ENCODE data around the gene PHF2.

The PHF2 gene

DNA sequence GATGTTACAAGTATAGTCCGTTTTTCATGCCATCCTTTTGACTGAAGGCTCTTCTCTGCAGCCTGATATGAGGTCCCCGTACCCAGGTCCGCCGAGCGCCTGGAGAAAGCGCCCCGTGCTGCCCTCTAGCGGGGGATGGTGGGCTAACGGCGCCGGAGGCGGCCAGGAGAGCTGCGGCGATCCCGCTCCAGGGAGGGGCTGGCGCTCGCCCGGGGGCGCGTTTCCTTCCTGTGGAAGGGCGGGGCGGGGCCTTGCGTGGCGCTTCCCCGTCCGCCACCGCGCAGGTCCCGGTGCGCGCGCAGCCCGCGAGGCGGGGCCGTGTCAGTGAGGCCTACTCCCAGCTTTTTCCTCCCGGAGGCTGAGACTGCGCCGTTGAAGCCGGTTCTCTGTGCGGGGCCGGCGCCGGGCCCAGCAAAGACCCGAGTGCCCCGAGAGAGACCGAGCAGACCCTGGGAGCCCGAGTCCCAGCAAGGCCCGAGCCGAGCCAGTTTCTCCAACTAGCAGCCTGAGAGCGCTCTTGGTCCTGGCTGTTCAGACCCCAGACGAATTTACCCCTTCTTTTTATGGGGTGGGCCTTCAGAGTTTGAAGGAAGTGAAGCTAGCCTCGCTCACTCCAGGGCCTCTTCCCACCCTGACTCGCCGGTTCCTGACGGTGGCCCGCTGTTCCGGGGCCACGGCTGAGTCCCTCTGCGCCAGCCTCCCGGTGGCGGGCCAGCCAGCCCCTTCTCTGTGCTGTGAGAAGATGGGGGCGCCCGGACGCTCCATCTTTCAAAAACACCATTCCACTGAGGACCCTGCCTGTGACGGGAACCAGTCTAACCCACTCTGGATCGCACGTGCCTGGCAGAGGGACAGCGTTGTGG, 9.7 kb upstream of the PHF2 start:
- peak; percentile 94 to 100 (median 99) for DNase-seq
- intact Hi-C loops (cut with DNase I) = loop anchor here (2.0 to 10.0 kb wide), 2 partner anchors 114 to 412 kb away; partner anchors contain the start of gene FAM120AOS

DNA sequence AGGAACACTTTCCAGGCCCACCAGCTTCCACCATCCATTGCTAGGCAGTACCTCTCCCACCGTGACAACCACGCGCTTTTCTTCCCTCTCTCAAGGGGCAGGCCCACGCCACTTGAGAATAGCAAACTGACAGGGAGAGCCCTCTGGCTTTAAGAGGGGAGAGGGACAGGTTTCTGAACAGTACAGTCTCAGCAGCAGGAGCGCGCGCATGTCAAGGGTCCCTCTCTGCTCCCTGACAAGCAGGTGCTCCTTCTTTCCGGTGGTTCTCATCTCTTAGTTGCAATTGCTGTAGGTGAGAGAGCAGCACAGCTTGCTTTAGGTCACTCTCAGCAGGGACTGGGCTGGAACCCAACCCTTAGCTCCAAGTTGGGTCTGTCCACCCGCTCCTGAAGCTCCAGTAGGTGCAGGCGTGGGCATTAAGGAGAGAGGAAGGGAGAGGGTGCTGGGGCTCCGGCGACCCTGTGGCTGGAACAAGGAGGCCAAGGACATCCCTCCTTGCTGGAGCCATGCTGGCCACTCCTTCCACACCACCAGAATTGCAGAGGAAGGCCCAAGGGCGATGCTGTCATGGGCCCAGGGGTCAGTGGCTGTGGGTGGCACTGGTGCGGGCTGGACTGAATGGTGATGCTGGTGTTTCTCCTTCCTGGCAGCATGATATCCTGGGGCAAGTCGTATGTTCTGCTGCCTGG, 9.0 kb upstream of the PHF2 start:
- DNase-seq = peak in 15 of 42 donors; percentile 19 to 70 (median 45)
- intact Hi-C loops (cut with DNase I) = loop anchor here (2.0 to 10.0 kb wide), 2 partner anchors 115 to 413 kb away; partner anchors contain the start of gene FAM120AOS

DNA sequence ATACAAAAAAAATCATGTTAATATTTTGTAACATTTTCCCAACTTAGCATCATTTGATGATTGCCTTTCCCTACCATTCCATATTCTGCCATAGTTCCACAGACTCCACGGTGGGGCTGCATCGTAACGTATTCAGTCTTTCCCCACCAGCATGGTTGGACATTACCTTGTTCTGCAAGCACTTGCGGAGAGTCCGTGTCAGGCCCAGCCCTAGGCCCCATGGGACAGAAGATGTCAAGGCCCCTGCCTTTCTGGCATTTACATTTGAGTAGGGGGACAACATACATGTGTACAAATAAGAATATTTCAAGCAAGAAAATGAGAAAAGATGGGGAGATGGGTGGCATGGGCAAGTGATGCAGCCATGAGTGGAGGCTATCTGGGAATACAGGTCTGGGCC, 8.2 kb upstream of the PHF2 start:
- DNase-seq = no peak
- intact Hi-C loops (cut with DNase I) = loop anchor here (10.0 kb wide), 1 partner anchor 413 kb away; no protein-coding TSS in a partner anchor

DNA sequence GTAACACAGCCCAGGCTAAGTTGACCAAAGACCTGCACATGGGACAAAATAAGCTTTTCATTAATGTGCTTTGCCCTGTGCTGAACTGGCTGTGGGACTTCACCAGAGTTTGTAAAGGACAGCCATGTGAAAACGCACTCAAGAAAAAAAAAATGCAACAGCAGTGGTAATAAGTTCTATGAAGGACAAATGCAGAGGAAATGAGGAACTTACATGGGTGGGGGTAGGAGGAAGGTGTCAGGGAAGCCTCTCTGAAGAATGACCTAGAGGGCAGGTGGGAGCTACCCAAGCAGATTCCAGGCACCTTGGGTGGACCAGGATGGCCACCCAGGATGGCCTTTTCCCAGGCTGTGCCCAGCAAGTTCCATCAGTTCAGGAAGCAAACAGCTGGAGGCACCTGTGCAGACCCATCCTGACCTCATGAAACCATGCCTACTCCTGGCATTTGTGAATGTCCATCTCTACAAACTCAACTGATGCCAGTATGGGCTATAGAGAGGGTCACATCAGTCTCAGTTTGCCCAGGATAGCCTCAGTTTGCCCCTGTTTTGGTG, 6.7 kb upstream of the PHF2 start:
- intact Hi-C loops (cut with DNase I) = loop anchor here (10.0 kb wide), 1 partner anchor 415 kb away; no protein-coding TSS in a partner anchor

DNA sequence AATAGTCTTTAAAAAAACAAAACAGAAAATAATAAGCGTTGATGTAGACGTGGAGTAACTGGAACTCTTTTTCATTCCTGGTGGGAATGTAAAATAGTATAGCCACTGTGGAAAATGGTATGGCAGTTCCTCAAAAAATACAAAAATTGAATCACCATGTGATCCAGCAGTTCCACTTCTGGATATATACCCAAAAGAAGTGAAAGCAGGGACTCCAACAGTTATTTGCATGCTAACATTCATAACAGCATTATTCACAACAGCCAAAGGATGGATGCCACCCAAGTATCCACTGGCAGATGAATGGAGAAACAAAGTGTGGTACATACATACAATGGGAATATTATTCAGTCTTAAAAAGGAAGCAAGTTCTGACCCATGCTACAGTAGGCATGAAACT, 4.2 kb upstream of the PHF2 start:
- intact Hi-C loops (cut with DNase I) = no loop called here
- DNase-seq = no peak

More for the DNA sequence above, 6.7 kb upstream of the PHF2 start:
- no peak for DNase-seq

DNA sequence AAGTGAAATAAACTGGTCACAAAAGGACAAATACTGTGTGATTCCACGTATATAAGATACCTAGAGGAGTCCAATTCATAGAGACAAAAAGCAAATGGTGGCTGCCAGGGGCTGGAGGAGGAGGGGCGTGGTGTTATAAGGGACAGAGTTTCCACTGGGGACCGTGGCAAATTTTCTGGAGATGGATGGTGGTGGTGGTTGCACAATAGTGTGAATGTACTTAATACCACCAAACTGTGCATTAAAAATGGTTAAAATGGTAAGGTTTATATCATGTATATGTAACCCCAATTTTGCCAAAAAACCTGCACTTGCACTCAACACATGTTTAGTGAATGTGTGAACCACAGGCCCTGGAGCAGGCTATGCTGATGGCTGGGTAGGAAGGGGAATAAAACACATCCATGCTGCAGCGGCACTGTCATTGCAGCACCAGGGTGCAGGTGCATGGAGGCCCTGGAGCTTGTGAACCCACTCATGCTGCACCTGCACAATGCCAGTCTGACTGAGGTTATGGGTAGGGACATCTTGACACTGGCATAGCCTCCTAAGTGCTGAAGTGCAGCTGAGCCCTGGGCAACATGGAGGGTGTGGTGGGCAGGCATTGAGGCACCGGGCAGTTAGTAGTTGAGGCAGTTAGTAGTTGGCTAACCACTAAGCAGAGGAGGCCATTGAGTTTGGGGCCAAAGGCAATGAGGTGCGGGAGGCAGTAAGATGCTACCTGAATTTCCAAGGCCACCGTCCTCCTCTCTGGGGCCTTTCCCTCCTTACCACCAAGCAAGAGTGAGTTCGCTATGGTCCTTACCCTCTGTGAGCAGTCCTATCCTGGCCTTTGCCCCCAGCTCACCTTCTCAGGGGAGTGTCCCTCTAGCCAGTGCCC, 3.5 kb upstream of the PHF2 start:
- DNase-seq = peak in 1 of 42 donors; percentile 9
- intact Hi-C loops (cut with DNase I) = no loop called here

DNA sequence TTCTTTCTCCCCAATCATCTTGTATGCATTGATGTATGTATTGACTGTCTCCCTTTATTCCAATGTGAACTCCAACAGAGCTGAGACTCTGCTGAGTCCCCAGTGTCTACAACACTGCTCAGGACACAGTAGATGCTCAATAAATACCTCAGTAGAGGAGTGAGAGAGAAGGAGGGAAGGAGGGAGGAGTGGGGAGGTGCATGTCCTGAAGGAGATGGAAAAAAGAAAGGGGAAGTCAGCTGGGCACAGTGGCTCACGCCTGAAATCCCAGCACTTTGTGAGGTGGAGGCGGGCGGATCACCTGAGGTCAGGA, 2.9 kb upstream of the PHF2 start:
- no peak for DNase-seq
- intact Hi-C loops (cut with DNase I) = no loop called here

DNA sequence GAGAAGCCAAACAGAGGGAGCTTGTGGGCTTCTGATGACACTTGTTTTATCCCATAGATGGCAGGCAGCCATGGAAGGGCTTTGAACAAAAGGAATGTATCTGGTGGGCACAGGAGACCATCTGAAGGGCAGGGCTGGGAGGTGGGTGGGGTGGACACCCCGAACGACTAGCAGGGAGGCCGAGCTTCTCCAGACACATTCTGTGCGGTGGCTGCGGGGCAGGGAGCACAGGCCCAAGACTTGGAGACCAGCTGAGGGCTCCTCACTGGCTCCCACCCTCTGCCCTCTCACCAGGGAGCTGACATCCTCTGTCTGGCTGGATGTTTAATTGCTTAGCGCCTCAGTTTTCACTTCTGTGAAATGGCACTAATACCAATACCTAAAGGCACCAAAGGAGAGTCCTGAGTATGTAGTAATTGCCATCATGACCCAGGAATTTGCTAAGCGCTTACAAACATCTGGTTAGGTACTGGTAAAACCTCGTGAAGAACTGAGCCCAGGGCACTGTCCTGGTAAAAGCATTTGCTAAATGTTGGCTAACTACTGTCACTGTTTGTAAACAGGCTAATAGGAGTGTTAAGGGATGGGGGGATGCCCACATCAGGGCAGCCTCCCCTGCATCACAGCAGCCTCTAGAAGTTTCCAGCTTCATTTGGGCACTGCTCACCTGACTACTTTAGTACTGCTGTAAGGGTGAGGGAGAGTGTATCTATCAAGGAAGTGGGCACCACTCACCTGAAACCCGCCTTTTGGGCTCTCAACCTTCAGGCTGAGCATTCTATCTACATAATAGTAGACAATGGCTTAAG, 2.1 kb upstream of the PHF2 start:
- peak in 4 of 42 donors; percentile 14 to 39 (median 27) for DNase-seq
- intact Hi-C loops (cut with DNase I) = no loop called here

DNA sequence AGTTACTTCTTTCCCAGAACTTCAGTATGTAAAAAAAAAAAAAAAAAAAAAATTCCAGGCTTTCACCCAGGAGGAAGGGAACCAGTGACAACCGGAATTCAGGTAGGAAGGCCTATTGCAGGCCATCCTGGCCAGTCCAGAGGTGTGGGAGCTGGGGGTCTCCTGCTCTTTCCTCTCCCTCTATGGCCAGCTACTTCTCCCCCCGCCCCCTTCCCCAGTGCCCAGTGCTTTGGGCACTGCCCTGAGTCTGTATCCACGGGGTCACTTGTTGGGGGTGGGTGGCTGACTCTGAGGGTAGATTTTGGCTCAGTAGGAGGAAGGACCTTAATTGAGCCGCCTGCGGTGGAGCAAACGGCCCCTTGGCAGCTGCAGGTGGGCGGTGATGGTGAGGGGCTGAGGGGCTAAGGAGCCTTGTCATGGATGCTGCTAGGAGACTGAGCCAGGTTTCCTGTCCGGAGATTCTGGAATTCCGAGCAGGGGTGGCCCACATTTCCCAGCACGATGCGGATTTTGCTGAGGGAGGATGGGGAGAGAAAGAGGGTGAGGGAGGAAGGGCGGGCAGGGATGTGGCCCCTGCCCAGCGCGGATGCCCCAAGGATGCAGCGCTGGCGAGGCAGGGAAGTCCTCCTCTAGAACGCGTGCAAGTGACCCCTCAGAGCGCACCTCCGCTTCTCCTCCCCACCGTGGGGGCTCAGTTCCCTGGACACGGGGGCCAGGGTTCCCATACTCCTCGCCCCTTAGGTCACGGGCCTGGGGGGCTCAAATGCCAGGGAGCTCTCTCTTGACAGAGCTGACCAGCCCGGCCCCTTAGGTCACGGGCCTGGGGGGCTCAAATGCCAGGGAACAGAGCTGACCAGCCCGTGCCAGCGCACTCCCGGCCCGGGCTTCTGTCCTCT, 1.2 kb upstream of the PHF2 start:
- peak in 4 of 42 donors; percentile 13 to 43 (median 23) for DNase-seq
- intact Hi-C loops (cut with DNase I) = no loop called here

DNA sequence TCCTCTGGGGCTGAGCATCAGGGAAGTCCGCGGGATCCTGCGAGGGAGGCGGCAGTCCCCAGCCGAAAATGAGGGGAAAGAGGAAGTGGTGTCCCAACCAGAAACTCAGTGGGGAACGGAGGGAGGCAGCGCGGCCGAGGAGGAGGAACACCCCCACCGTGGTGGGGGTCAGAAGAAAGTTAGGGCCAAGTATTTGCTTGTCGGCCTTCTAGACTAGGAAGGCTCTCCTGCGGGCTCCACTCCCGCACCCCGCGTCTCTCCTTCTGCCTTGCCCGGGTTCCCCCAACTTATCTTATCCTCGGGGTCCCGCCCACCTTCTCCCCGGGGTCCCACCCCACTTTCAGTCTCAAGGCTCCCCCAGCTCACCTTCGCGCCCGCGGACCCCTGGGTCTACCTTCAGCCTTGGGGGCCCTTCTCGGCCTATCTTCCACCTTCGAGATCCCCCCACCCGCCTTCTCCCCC, 557 bp upstream of the PHF2 start:
- DNase-seq = peak in 28 of 42 donors; percentile 18 to 71 (median 48)
- intact Hi-C loops (cut with DNase I) = no loop called here

DNA sequence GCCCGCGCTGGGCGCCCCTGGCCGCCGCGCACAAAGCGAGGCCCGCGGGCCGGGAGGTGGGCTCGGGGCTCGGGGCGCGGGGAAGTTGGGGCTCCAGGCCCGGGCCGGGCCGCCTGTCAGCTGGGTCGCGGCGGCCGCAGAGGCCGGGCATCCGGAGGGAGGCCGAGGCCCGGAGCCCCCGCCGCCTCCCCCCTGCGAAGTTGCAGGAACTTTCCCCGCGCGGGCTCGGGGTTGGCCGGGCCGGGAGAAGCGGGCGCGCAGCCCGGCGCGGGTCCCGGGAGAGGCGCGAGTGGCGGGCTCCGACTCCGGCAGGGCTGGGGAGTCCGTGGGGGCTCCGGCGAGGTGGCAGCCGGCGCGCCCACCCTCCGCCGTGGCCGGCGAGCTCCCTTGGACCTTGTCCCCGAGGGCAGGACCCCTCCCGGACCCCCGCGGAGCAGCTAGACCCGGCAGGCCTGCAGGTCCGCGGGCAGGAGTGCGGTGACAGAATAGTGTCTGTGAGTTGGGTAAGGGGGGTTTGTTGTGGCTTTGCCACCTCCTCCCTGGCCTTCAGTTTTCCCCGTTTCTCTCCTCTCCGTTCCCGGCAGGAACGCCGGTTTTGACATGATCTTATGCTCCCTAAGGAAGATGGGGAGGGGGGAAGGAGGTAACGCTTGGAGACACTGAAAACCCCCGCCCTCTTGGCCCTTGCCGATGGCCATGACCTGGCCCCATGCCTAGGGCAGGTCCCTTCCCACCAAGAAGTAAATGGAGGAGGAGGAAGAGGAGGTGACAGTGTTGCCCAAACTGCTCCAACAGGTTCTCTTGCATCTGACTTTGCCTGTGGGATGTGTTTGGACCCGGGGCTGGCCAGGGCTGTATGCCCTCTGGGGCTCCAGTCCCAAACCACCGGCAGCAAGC, 942 bp downstream of the PHF2 start:
- DNase-seq = peak in 21 of 42 donors; percentile 8 to 69 (median 44)
- intact Hi-C loops (cut with DNase I) = no loop called here

DNA sequence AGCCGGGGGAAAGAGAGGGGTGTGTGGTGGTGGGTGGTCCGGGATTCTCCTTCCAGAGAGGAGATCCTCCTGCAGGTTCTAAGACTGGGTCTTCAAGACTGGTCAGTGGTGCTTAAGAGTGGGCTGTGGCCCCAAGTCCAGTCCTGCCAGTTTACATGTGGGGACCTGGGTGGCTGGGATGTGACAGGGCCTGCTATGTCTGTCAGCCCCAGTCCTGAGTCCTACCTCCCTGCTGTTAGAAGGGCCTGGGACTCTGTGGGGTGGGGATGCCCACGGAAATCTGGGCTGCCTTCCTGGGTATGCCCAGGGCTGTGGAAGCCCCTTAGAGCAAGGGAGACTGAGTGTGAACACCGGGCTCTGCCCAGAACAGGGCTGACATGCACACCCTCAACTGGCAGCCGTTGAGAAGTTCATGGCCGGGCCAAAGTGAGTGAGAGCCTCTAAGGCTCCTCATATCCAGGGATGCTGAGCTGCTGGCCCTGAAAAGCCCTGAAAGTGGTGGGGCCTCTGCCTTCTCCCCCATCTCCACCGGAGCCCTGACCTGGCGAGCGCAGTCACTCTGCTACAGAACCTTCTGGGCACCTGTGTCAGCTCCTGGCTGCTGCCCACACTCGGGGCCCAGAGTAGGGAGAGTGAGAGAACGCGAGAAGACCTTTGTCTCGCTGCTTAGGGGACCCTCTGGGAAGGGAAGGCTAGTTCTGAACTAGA, 1.7 kb downstream of the PHF2 start:
- DNase-seq = peak in 9 of 42 donors; percentile 7 to 45 (median 19)
- intact Hi-C loops (cut with DNase I) = no loop called here

DNA sequence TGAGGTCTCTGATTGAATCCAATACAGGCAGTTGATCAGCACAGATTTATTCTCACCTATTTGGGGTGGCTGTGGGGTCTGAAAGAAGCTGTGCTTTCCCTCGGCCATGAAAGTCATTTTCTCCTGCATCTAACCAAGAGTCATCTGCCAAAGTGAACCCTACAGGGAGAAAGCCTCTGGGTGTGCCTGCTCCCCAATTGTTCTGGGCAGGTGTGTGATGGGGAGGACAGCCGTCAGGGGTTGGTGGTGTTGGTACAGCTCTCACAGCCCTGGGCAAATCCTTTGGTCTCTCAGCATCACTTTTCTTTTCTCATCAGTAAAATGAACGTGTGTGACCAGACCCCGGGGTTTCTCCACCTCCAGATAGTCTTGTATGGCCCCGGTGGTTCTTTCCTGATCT, 2.5 kb downstream of the PHF2 start:
- peak in 9 of 42 donors; percentile 0 to 40 (median 6) for DNase-seq
- intact Hi-C loops (cut with DNase I) = no loop called here

DNA sequence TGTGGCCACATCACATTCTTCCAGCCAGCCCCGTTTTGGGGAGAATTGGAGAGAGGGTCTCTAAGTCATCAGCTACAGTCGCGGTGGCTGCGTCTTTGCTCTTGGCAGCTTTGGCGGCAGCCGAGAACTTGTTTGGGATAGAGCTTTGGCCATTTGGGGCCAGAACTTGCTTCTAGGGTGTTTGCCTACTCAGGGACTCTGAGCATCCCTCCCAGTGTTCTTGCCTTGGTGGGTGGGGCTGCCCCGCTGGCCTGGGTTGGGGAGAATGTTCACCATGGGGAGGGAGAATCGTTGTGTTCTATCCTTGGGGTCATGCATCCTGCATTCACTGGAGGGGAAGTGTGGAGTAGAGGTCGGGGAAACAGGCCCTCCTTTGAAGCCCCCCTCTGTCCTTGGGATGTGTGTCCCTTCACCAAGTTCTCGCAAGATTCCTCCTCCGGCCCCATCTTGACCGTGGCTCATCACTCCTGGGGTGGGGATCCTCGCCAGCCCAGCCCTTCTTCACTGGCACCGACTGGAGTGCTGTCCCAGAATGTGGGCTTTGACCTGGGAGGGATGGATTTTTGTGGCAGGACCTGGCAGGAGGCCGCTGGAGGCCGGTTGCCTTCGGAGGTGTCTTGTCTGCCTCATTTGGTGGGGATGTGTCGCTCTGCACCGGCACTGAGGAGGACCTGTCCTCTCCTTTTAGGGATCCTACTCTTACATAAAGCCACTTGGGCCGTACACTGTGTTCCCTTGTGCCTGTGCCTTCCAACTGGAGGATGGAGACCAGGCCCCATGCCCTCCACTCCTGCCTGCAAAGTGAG, 3.5 kb downstream of the PHF2 start:
- intact Hi-C loops (cut with DNase I) = no loop called here
- DNase-seq = peak in 10 of 42 donors; percentile 7 to 43 (median 16)

Data from head of caudate nucleus (tissue), 42 donors.